HG03378 (cell line): ENCODE measurements around the gene SIX2.
"Not testable (repeated sequence)": the region's sequence is repeated elsewhere in the genome, so short reads cannot be mapped to it uniquely, and the experiment has no call there.

Experiments used
- ATAC-seq: cut with Tn5 transposase; IDR thresholded peaks from one replicate; pipeline ENCODE4 v1.9.1; 2021; ENCODE audit warnings: mild to moderate bottlenecking, moderate library complexity; ENCODE audit not compliant: unreplicated experiment

Gene SIX2

GRCh38 chr2:45009303-45009927 lies at the start of gene SIX2:
TSS of gene SIX2 (minus strand) at chr2:45009452. CDS start at chr2:45009110, 342 bp downstream.
- no peak for ATAC-seq

GRCh38 chr2:45055162-45055605 lies 45.9 kb upstream of the SIX2 start:
- no peak for ATAC-seq

- no peak for ATAC-seq
Measured at GRCh38 chr2:45053966-45054365, 44.7 kb upstream of the SIX2 start.

- no peak for ATAC-seq
Measured at GRCh38 chr2:45052388-45052928, 43.2 kb upstream of the SIX2 start.

- ATAC-seq: no peak
Measured at GRCh38 chr2:45049569-45050336, 40.5 kb upstream of the SIX2 start.

- ATAC-seq: no peak
Measured at GRCh38 chr2:45047301-45047700, 38.0 kb upstream of the SIX2 start.

- no peak for ATAC-seq
Measured at GRCh38 chr2:45046786-45047185, 37.5 kb upstream of the SIX2 start.

GRCh38 chr2:45045706-45046105 lies 36.5 kb upstream of the SIX2 start:
- no peak for ATAC-seq

GRCh38 chr2:45044916-45045315 lies 35.7 kb upstream of the SIX2 start:
- ATAC-seq: no peak

- no peak for ATAC-seq
Measured at GRCh38 chr2:45043174-45043573, 33.9 kb upstream of the SIX2 start.

- ATAC-seq: no peak
Measured at GRCh38 chr2:45042401-45042800, 33.1 kb upstream of the SIX2 start.

GRCh38 chr2:45040786-45041185 lies 31.5 kb upstream of the SIX2 start:
- ATAC-seq: no peak

GRCh38 chr2:45039804-45040203 lies 30.6 kb upstream of the SIX2 start:
- not testable (repeated sequence) for ATAC-seq

GRCh38 chr2:45038861-45039260 lies 29.6 kb upstream of the SIX2 start:
- ATAC-seq: not testable (repeated sequence)

- no peak for ATAC-seq
Measured at GRCh38 chr2:45033302-45033701, 24.1 kb upstream of the SIX2 start.

- ATAC-seq: no peak
Measured at GRCh38 chr2:45031028-45031427, 21.8 kb upstream of the SIX2 start.

- ATAC-seq: no peak
Measured at GRCh38 chr2:45030553-45030952, 21.3 kb upstream of the SIX2 start.

- ATAC-seq: no peak
Measured at GRCh38 chr2:45029215-45029614, 20.0 kb upstream of the SIX2 start.

GRCh38 chr2:45028276-45028675 lies 19.0 kb upstream of the SIX2 start:
- no peak for ATAC-seq

GRCh38 chr2:45026924-45027450 lies 17.7 kb upstream of the SIX2 start:
- no peak for ATAC-seq

- no peak for ATAC-seq
Measured at GRCh38 chr2:45024600-45025291, 15.5 kb upstream of the SIX2 start.
